Kidney (tissue), 14 donors: ENCODE measurements around the gene NOL6. TPM values are rescaled to one million over a fixed set of nuclear protein-coding genes. Genes with fewer than 3 reads are reported as not detected.

Experiments
- DNase-seq, 5 donors: peaks; one replicate each; pipeline ENCODE4 v3.0.0-alpha.2; 2013 to 2020
- FAIRE-seq: peaks from 2 replicates; lab custom pipeline; 2012; peaks lifted over from hg19 to GRCh38; lab: Jason Lieb, UNC
- H3K27ac ChIP-seq, 2 donors: one replicate each; pipeline ENCODE4 v1.7.0; 2013; ENCODE audit warnings: low read depth in 2 of 2, low read length in 2 of 2, inconsistent platforms in 1 of 2
- H3K27me3 ChIP-seq: one replicate; pipeline ENCODE4 v1.7.1; 2013; ENCODE audit warnings: low read length, inconsistent platforms; ENCODE audit not compliant: control insufficient read depth, insufficient read depth
- H3K36me3 ChIP-seq, 3 donors: one replicate each; pipeline versions ENCODE4 v1.7.0 to v1.7.1; 2013; ENCODE audit warnings: low read length in 3 of 3, control low read depth in 1 of 3, inconsistent platforms in 1 of 3; ENCODE audit not compliant: insufficient read depth in 3 of 3, control insufficient read depth in 2 of 3
- H3K4me1 ChIP-seq, 3 donors: one replicate each; pipeline versions ENCODE4 v1.7.0 to v1.7.1; 2013; ENCODE audit warnings: low read length in 3 of 3, inconsistent platforms in 1 of 3, low read depth in 1 of 3; ENCODE audit not compliant: control insufficient read depth in 2 of 3, insufficient read depth in 2 of 3
- H3K4me3 ChIP-seq, 3 donors: one replicate each; pipeline versions ENCODE4 v1.7.0 to v1.8.1; 2013; ENCODE audit warnings: low read length in 3 of 3, control low read depth in 1 of 3, inconsistent platforms in 1 of 3
- H3K9ac ChIP-seq, 3 donors: one replicate each; pipeline versions ENCODE4 v1.7.0 to v1.7.1; 2013; ENCODE audit warnings: low read length in 3 of 3, control low read depth in 1 of 3, inconsistent platforms in 1 of 3
- H3K9me3 ChIP-seq, 3 donors: one replicate each; pipeline versions ENCODE4 v1.7.0 to v1.7.1; 2013; ENCODE audit warnings: low read length in 3 of 3, control low read depth in 1 of 3, inconsistent platforms in 1 of 3; ENCODE audit not compliant: control insufficient read depth in 2 of 3, insufficient read depth in 1 of 3
- intact Hi-C: fragments of 100-400 bp; cut with DNase I; formaldehyde crosslinking; loops from one replicate; pipeline ENCODE4 v1.11.1; 2022
- polyA plus RNA-seq: library from polyadenylated mRNA; stranded (reverse); fragments of 350-450 nt; fragmentation: Illumina TruSeq; extraction: RNeasy Lipid Tissue Mini Kit (QIAGEN cat#74804); gene quantifications from one replicate; pipeline ENCODE4 v1.2.3, GENCODE V29; 2014; ENCODE audit warnings: low read depth, low replicate concordance; ENCODE audit not compliant: insufficient read depth
- total RNA-seq: library from RNA; stranded (reverse); fragmentation: NEBNext Ultra II Directional; extraction: Animal tissue kit (Norgen Biotek cat#: 25700); gene quantifications from one replicate; pipeline ENCODE4 v1.2.1, GENCODE V29; 2021
- TF ChIP-seq, protein P1 (sequence below): IDR thresholded peaks from 3 replicates; pipeline ENCODE4 v1.5.1; 2012; ENCODE audit warnings: mild to moderate bottlenecking, moderate library complexity, borderline replicate concordance; ENCODE audit not compliant: insufficient read depth; ENCODE audit errors: extremely low read depth
- donor health status: control.
- donor health status: control.
- donor health status: control.
- donor health status: control.
- donor health status: control.
- donor health status: DM: yes; HTN: yes; CAD: no.
- donor health status: Normal renal cell carcinoma (clear cell type).

The NOL6 gene
- total and polyA plus RNA-seq, 2 donors from 2014 or later = 10.8 to 32.8 TPM

DNA sequence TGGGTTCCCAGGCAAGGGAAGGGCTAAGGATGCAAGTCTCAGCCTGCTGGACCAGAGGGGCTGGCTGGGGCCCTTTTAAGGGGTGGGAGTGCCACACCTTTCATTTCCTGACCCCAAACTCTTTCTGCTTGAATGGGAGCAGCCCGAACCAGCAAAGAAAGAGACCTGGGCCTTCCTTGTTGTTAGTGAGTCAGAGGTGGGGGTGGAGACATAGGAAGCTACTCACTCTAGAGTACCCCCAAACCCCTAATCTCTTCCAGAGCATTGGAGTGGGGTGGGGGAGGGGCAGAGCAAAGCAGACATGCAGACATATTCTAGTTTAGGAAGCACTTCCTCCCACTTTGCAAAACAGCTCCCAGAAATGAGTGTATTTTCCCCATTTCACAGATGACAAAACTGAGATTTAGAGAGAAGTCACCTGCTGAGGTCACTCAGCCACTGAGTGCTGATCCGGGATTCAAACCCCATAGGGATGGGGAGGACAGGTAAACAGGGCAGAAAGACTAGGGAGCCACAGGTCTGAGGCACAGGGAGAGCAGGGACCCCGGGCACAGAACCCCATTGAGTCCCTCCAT lies 20.4 kb downstream of the NOL6 start:
- no peaks in the 10 kb centered on the region for H3K27me3 ChIP-seq
- H3K36me3 ChIP-seq = no peaks in the 10 kb centered on the region
- no peak overlapping the region for H3K9ac ChIP-seq
- TF ChIP-seq, protein P1, sequence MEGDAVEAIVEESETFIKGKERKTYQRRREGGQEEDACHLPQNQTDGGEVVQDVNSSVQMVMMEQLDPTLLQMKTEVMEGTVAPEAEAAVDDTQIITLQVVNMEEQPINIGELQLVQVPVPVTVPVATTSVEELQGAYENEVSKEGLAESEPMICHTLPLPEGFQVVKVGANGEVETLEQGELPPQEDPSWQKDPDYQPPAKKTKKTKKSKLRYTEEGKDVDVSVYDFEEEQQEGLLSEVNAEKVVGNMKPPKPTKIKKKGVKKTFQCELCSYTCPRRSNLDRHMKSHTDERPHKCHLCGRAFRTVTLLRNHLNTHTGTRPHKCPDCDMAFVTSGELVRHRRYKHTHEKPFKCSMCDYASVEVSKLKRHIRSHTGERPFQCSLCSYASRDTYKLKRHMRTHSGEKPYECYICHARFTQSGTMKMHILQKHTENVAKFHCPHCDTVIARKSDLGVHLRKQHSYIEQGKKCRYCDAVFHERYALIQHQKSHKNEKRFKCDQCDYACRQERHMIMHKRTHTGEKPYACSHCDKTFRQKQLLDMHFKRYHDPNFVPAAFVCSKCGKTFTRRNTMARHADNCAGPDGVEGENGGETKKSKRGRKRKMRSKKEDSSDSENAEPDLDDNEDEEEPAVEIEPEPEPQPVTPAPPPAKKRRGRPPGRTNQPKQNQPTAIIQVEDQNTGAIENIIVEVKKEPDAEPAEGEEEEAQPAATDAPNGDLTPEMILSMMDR = no peak
- intact Hi-C loops = no loop called here
- no peak for FAIRE-seq
- H3K27ac ChIP-seq = no peak overlapping the region
- H3K9me3 ChIP-seq = no peaks in the 10 kb centered on the region
- H3K4me1 ChIP-seq = no peaks in the 10 kb centered on the region
- DNase-seq = no peak
- no peak overlapping the region for H3K4me3 ChIP-seq

DNA sequence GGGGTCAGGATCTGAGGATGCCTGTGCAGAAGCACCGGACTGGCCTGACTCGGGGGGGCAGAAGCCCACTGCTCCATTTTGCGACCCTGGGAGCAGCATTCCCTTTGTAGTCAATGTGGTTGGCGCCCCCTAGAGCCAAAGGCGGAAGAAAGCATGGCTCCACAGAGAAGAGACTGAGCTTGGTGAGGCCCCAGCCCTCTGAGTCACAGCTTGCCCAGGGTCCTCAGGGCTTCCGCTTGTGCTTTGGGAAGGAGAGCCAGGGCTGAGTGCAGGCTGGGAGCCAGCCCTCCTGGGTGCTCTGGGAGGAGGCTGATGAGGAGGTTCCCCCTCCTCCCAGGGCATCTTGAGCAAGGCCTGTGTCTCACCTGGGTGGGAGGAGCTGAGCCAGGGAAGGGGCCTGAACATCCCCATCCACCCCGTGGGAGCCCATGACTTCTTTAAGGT lies 20.9 kb downstream of the NOL6 start:
- DNase-seq (peak; percentile 79 to 91 (median 81)), FAIRE-seq (no peak)
- no peaks in the 10 kb centered on the region for H3K36me3 ChIP-seq
- no peak overlapping the region for H3K9ac ChIP-seq
- TF ChIP-seq, protein P1 = peak; percentile 61
- H3K27me3 ChIP-seq = no peaks in the 10 kb centered on the region
- H3K4me1 ChIP-seq = peaks cover 0 to 5% (median 3%) of the 10 kb centered on the region in 3 donors
- intact Hi-C loops = no loop called here
- no peaks in the 10 kb centered on the region for H3K9me3 ChIP-seq
- H3K27ac ChIP-seq = no peak overlapping the region
- H3K4me3 ChIP-seq = no peak overlapping the region

DNA sequence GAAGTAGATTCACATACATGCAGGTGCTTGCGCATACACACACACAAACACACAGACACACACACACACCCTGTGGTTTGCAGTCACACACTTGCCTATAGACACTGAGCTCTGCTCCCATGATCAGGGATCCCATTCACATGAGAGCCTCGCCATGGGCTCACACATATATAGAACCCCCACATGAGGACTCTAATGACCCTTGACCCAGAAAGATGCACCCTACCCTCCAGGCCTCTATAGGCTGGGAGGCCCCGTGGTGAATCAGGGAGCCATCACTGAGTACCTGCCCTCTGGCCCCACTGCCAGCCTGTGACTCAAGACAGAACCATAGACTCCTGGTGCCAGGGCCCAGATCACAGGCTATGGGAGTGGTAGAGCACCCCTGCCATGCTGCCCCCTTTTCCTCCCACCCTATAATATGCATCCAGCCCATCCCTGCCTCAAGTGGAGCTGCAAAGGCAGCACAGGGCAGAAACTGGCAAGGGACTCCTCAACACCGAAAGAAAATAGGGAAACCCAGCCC lies 23.0 kb downstream of the NOL6 start:
- Histone ChIP-seq H3K9ac (no peak overlapping the region), H3K4me3 (no peak overlapping the region), H3K36me3 (no peaks in the 10 kb centered on the region), H3K4me1 (peaks cover 3 to 20% (median 12%) of the 10 kb centered on the region in 3 donors), H3K27ac (no peak overlapping the region), H3K27me3 (no peaks in the 10 kb centered on the region), H3K9me3 (no peaks in the 10 kb centered on the region)
- no peak for DNase-seq
- FAIRE-seq = no peak
- TF ChIP-seq, protein P1 = no peak
- intact Hi-C loops = no loop called here
